Urothelium cell line (cell line): Measurements from ENCODE around the gene MYO6.

Experiments
- DNase-seq: peaks from one replicate; pipeline ENCODE4 v3.0.0; 2011; ENCODE audit warnings: low spot score, mixed read lengths
- FAIRE-seq: peaks from 2 replicates; lab custom pipeline; 2011; peaks lifted over from hg19 to GRCh38; lab: Jason Lieb, UNC

The MYO6 gene

GRCh38 chr6:75762063-75762462, 13.0 kb downstream of the MYO6 start:
- DNase-seq (no peak), FAIRE-seq (no peak)

GRCh38 chr6:75766387-75766786, 17.3 kb downstream of the MYO6 start:
- DNase-seq (no peak), FAIRE-seq (no peak)

- no peak for FAIRE-seq
- no peak for DNase-seq
Observed at GRCh38 chr6:75770844-75771243, 21.8 kb downstream of the MYO6 start.

GRCh38 chr6:75775219-75775618, 26.2 kb downstream of the MYO6 start:
- no peak for FAIRE-seq
- DNase-seq, result no peak

- DNase-seq, result no peak
Observed at GRCh38 chr6:75776461-75776860, 27.4 kb downstream of the MYO6 start.

GRCh38 chr6:75778757-75779156, 29.7 kb downstream of the MYO6 start:
- DNase-seq (no peak), FAIRE-seq (no peak)

More at GRCh38 chr6:75776461-75776860, 27.4 kb downstream of the MYO6 start:
- FAIRE-seq, result no peak

- no peak for DNase-seq
- no peak for FAIRE-seq
Observed at GRCh38 chr6:75786152-75786551, 37.1 kb downstream of the MYO6 start.

- no peak for FAIRE-seq
- DNase-seq, result no peak
Observed at GRCh38 chr6:75788894-75789293, 39.9 kb downstream of the MYO6 start.

- no peak for FAIRE-seq
- peak; percentile 43 for DNase-seq
Observed at GRCh38 chr6:75791881-75792280, 42.8 kb downstream of the MYO6 start.

- FAIRE-seq (no peak), DNase-seq (no peak)
Observed at GRCh38 chr6:75794351-75794846, 45.4 kb downstream of the MYO6 start.

- DNase-seq, result no peak
- no peak for FAIRE-seq
Observed at GRCh38 chr6:75794954-75795739, 46.1 kb downstream of the MYO6 start.

GRCh38 chr6:75796723-75797122, 47.7 kb downstream of the MYO6 start:
- FAIRE-seq, result no peak
- DNase-seq, result no peak

- FAIRE-seq (no peak), DNase-seq (no peak)
Observed at GRCh38 chr6:75800133-75800532, 51.1 kb downstream of the MYO6 start.

GRCh38 chr6:75800708-75801505, 51.9 kb downstream of the MYO6 start:
- FAIRE-seq, result no peak
- no peak for DNase-seq

- DNase-seq (no peak), FAIRE-seq (no peak)
Observed at GRCh38 chr6:75802366-75802765, 53.3 kb downstream of the MYO6 start.

- DNase-seq (no peak), FAIRE-seq (no peak)
Observed at GRCh38 chr6:75808507-75808906, 59.5 kb downstream of the MYO6 start.

- FAIRE-seq, result no peak
- no peak for DNase-seq
Observed at GRCh38 chr6:75812560-75812959, 63.5 kb downstream of the MYO6 start.

- FAIRE-seq (no peak), DNase-seq (no peak)
Observed at GRCh38 chr6:75813476-75814250, 64.6 kb downstream of the MYO6 start.

- FAIRE-seq, result no peak
Observed at GRCh38 chr6:75815756-75816155, 66.7 kb downstream of the MYO6 start.

GRCh38 chr6:75818098-75818855, 69.2 kb downstream of the MYO6 start:
- DNase-seq (no peak), FAIRE-seq (no peak)

More at GRCh38 chr6:75815756-75816155, 66.7 kb downstream of the MYO6 start:
- no peak for DNase-seq
